GM19328 (cell line): ENCODE measurements around the gene GCNT4.

Source experiments
- ATAC-seq: cut with Tn5 transposase; IDR thresholded peaks from one replicate; pipeline ENCODE4 v1.9.1; 2021; ENCODE audit warnings: mild to moderate bottlenecking, moderate library complexity; ENCODE audit not compliant: unreplicated experiment

Gene GCNT4

GRCh38 chr5:75053054-75053303 is 621 bp upstream of the GCNT4 start:
- ATAC-seq = no peak

GRCh38 chr5:75051217-75051751 is 1.1 kb downstream of the GCNT4 start:
- no peak for ATAC-seq

GRCh38 chr5:75050415-75050814 is 1.9 kb downstream of the GCNT4 start:
- ATAC-seq = no peak

- no peak for ATAC-seq
These were observed 2.7 kb downstream of the GCNT4 start for GRCh38 chr5:75049456-75050351.

GRCh38 chr5:75048457-75048953 is 3.9 kb downstream of the GCNT4 start:
- ATAC-seq = no peak

GRCh38 chr5:75047356-75047755 is 5.0 kb downstream of the GCNT4 start:
- no peak for ATAC-seq

GRCh38 chr5:75046366-75047142 is 5.8 kb downstream of the GCNT4 start:
- no peak for ATAC-seq

GRCh38 chr5:75045071-75045470 is 7.3 kb downstream of the GCNT4 start:
- no peak for ATAC-seq

GRCh38 chr5:75044406-75044805 is 8.0 kb downstream of the GCNT4 start:
- no peak for ATAC-seq

GRCh38 chr5:75043633-75044264 is 8.6 kb downstream of the GCNT4 start:
- no peak for ATAC-seq

- ATAC-seq = no peak
These were observed 9.8 kb downstream of the GCNT4 start for GRCh38 chr5:75042522-75042921.

GRCh38 chr5:75040973-75041372 is 11.4 kb downstream of the GCNT4 start:
- ATAC-seq = no peak

GRCh38 chr5:75037106-75037505 is 15.3 kb downstream of the GCNT4 start:
- ATAC-seq = no peak

- no peak for ATAC-seq
These were observed 18.1 kb downstream of the GCNT4 start for GRCh38 chr5:75034137-75034739.

- ATAC-seq = no peak
These were observed 21.0 kb downstream of the GCNT4 start for GRCh38 chr5:75031366-75031765.

- ATAC-seq = no peak
These were observed 24.3 kb downstream of the GCNT4 start for GRCh38 chr5:75028090-75028489.

- ATAC-seq = no peak
These were observed 28.8 kb downstream of the GCNT4 start for GRCh38 chr5:75023368-75024159.

GRCh38 chr5:75021800-75022199 is 30.6 kb downstream of the GCNT4 start:
- ATAC-seq = no peak

- ATAC-seq = no peak
These were observed 31.1 kb downstream of the GCNT4 start for GRCh38 chr5:75021219-75021618.

GRCh38 chr5:75020016-75020656 is 32.2 kb downstream of the GCNT4 start:
- no peak for ATAC-seq
